ENCODE measurements around the gene ZNF362.

GRCh38 chr1:33301273-33301984 is 45.1 kb downstream of the ZNF362 start:
- TF ChIP-seq CTCF (IDR thresholded peaks at IDR 0.05; ENCODE audit: low read depth, low read length, poor library complexity, severe bottlenecking) (no peak), EZH2phosphoT487 (IDR thresholded peaks at IDR 0.05; ENCODE audit: borderline replicate concordance, low read length) (no peak)
